Neural cell (in vitro differentiated cells): ENCODE measurements around the gene RAF1. TPM values are rescaled to one million over a fixed set of nuclear protein-coding genes. Genes with fewer than 3 reads are reported as not detected.

Source experiments
- H2AFZ ChIP-seq: fragments of 200-600, 300-800 bp; sonication (generic), shearing (Covaris generic); 2 replicates; pipeline ENCODE4 v1.6.0; 2014; ENCODE audit warnings: low read depth, mild to moderate bottlenecking, antibody characterized with exemption, low read length, moderate library complexity
- H3F3A ChIP-seq: fragments of 200-600 bp; shearing (Covaris generic); 2 replicates; pipeline ENCODE4 v1.6.1; 2016; ENCODE audit warnings: mild to moderate bottlenecking, moderate library complexity, mixed read lengths, antibody characterized with exemption, low read length; ENCODE audit not compliant: insufficient read depth, poor library complexity, severe bottlenecking
- H3K27ac ChIP-seq: fragments of 200-600, 300-800 bp; sonication (generic), shearing (Covaris generic); 2 replicates; pipeline ENCODE4 v1.5.1; 2014; ENCODE audit warnings: mild to moderate bottlenecking, low read length, moderate library complexity
- H3K27me3 ChIP-seq: fragments of 300-800, 200-600 bp; sonication (generic), shearing (Covaris generic); 2 replicates; pipeline ENCODE4 v1.6.0; 2014; ENCODE audit warnings: mild to moderate bottlenecking, low read depth, low read length, moderate library complexity; ENCODE audit not compliant: insufficient read depth
- H3K36me3 ChIP-seq: fragments of 300-800, 200-600 bp; sonication (generic), shearing (Covaris generic); 2 replicates; pipeline ENCODE4 v1.5.1; 2014; ENCODE audit warnings: mild to moderate bottlenecking, antibody characterized with exemption, low read length, moderate library complexity; ENCODE audit not compliant: insufficient read depth
- H3K4me2 ChIP-seq: fragments of 300-800, 200-600 bp; sonication (generic), shearing (Covaris generic); 2 replicates; pipeline ENCODE4 v1.6.0; 2014; ENCODE audit warnings: mild to moderate bottlenecking, low read length
- H3K4me3 ChIP-seq: fragments of 300-800, 200-600 bp; sonication (generic), shearing (Covaris generic); 2 replicates; pipeline ENCODE4 v1.5.1; 2014; ENCODE audit warnings: mild to moderate bottlenecking, low read length, moderate library complexity
- H3K79me2 ChIP-seq: fragments of 200-600 bp; shearing (Covaris generic); replicated peaks from 2 replicates; pipeline ENCODE4 v1.6.0; 2014; ENCODE audit warnings: mild to moderate bottlenecking, low read length, moderate library complexity; ENCODE audit not compliant: insufficient read depth
- H3K9ac ChIP-seq: fragments of 300-800, 200-600 bp; sonication (generic), shearing (Covaris generic); 2 replicates; pipeline ENCODE4 v1.6.1; 2016; ENCODE audit warnings: mild to moderate bottlenecking, low read length, mixed read lengths
- H3K9me2 ChIP-seq: fragments of 200-600 bp; shearing (Covaris generic); 2 replicates; pipeline ENCODE4 v1.6.1; 2016; ENCODE audit warnings: mild to moderate bottlenecking, low read length, mixed read lengths; ENCODE audit not compliant: insufficient read depth
- H3K9me3 ChIP-seq: fragments of 200-600, 300-800 bp; sonication (generic), shearing (Covaris generic); 2 replicates; pipeline ENCODE4 v1.6.1; 2016; ENCODE audit warnings: mild to moderate bottlenecking, mixed run types, low read length, moderate library complexity, mixed read lengths
- H4K20me1 ChIP-seq: fragments of 200-600 bp; shearing (Covaris generic); 2 replicates; pipeline ENCODE4 v1.6.1; 2016; ENCODE audit warnings: mild to moderate bottlenecking, mixed run types; ENCODE audit not compliant: insufficient read depth
- EP300 ChIP-seq: fragments of 450-650 bp; conservative IDR thresholded peaks from 2 replicates; pipeline ENCODE4 v1.6.1; 2014; ENCODE audit warnings: antibody characterized with exemption, mild to moderate bottlenecking, moderate library complexity; ENCODE audit not compliant: poor library complexity, severe bottlenecking
- EZH2 ChIP-seq: fragments of 200-600, 300-800 bp; shearing (Covaris generic), sonication (generic); IDR thresholded peaks from 2 replicates; pipeline ENCODE4 v1.6.1; 2014; ENCODE audit warnings: antibody characterized with exemption, low read length, borderline replicate concordance, mild to moderate bottlenecking; ENCODE audit not compliant: insufficient read depth, poor library complexity, severe bottlenecking
- MXI1 ChIP-seq: fragments of 450-650 bp; conservative IDR thresholded peaks from 2 replicates; pipeline ENCODE4 v1.6.1; 2014; ENCODE audit warnings: antibody characterized with exemption, mild to moderate bottlenecking; ENCODE audit not compliant: poor library complexity, severe bottlenecking
- POLR2AphosphoS5 ChIP-seq: IDR thresholded peaks from 2 replicates; pipeline ENCODE4 v1.6.1; 2012
- RAD21 ChIP-seq: fragments of 450-650 bp; conservative IDR thresholded peaks from 2 replicates; pipeline ENCODE4 v1.6.1; 2014; ENCODE audit warnings: antibody characterized with exemption, mild to moderate bottlenecking, moderate library complexity
- SMC3 ChIP-seq: fragments of 450-650 bp; conservative IDR thresholded peaks from 2 replicates; pipeline ENCODE4 v1.6.1; 2014; ENCODE audit warnings: antibody characterized with exemption, mild to moderate bottlenecking, moderate library complexity; ENCODE audit not compliant: poor library complexity
- TAF1 ChIP-seq: IDR thresholded peaks from 2 replicates; pipeline ENCODE4 v1.6.1; 2012; ENCODE audit warnings: low read depth
- polyA plus RNA-seq: library from polyadenylated mRNA; depleted of rRNA; stranded (reverse); fragments of >200 nt; gene quantifications from 2 replicates; pipeline ENCODE4 v1.2.3, GENCODE V29; 2014
- TF ChIP-seq, protein P1 (sequence below): IDR thresholded peaks from 2 replicates; pipeline ENCODE4 v1.6.1; 2012; ENCODE audit warnings: borderline replicate concordance
- TF ChIP-seq, protein P2 (sequence below): fragments of 450-650 bp; IDR thresholded peaks from 2 replicates; pipeline ENCODE4 v1.5.1; 2014; ENCODE audit warnings: antibody characterized with exemption, mild to moderate bottlenecking, moderate library complexity; ENCODE audit not compliant: poor library complexity, severe bottlenecking

Gene RAF1
- polyA plus RNA-seq, 1 donor from 2014 or later, result 215 TPM

DNA sequence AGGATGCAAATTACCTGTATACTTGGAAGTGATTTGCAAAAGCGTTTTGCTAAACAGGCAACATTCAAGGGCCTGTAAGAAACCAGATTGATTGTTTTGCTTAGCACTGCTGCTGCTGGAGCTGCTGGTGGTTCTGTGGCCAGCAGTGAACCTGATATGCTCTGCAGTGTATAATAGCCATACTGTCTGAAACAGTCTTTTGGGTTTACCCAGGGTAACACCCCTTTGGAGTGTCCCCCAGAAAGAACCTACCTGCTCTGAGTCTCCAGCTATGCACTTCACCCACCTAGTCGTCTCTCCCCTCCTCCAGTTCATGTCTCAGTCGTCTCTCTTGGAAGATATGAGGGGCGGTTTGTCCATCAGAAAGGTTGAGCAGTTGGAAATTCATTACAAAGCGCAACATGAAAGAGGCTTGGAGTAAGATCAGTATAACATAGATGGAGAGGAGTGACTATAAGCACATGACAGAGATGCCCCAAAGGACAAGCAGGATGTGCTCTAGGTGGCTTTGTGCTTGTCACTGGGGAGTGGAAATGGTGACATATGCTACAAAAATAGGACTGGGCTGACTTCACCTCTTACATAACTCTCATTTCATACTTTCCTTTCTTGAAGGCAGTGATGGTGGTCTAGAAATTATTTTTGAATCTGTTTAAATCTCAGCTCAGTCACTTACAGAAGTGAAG is 103.3 kb downstream of the RAF1 start:
- Histone ChIP-seq H3K27me3 (no peaks in the 10 kb centered on the region), H3K9me3 (no peaks in the 10 kb centered on the region), H4K20me1 (no peaks in the 10 kb centered on the region), H3K36me3 (no peaks in the 10 kb centered on the region), H3K27ac (peak overlapping the region; percentile 86), H2AFZ (no peak overlapping the region), H3K9me2 (no peaks in the 10 kb centered on the region), H3F3A (no peaks in the 10 kb centered on the region), H3K9ac (peak overlapping the region; percentile 54), H3K79me2 (peaks cover 74% of the 10 kb centered on the region), H3K4me2 (no peak overlapping the region), H3K4me3 (peak overlapping the region; percentile 97)
- no peak for TF ChIP-seq POLR2AphosphoS5
- no peak for TF ChIP-seq SMC3
- no peak for TF ChIP-seq EZH2
- TF ChIP-seq MXI1, result no peak
- TF ChIP-seq, protein P1, sequence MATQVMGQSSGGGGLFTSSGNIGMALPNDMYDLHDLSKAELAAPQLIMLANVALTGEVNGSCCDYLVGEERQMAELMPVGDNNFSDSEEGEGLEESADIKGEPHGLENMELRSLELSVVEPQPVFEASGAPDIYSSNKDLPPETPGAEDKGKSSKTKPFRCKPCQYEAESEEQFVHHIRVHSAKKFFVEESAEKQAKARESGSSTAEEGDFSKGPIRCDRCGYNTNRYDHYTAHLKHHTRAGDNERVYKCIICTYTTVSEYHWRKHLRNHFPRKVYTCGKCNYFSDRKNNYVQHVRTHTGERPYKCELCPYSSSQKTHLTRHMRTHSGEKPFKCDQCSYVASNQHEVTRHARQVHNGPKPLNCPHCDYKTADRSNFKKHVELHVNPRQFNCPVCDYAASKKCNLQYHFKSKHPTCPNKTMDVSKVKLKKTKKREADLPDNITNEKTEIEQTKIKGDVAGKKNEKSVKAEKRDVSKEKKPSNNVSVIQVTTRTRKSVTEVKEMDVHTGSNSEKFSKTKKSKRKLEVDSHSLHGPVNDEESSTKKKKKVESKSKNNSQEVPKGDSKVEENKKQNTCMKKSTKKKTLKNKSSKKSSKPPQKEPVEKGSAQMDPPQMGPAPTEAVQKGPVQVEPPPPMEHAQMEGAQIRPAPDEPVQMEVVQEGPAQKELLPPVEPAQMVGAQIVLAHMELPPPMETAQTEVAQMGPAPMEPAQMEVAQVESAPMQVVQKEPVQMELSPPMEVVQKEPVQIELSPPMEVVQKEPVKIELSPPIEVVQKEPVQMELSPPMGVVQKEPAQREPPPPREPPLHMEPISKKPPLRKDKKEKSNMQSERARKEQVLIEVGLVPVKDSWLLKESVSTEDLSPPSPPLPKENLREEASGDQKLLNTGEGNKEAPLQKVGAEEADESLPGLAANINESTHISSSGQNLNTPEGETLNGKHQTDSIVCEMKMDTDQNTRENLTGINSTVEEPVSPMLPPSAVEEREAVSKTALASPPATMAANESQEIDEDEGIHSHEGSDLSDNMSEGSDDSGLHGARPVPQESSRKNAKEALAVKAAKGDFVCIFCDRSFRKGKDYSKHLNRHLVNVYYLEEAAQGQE, result no peak
- no peak for TF ChIP-seq RAD21
- TF ChIP-seq, protein P2, sequence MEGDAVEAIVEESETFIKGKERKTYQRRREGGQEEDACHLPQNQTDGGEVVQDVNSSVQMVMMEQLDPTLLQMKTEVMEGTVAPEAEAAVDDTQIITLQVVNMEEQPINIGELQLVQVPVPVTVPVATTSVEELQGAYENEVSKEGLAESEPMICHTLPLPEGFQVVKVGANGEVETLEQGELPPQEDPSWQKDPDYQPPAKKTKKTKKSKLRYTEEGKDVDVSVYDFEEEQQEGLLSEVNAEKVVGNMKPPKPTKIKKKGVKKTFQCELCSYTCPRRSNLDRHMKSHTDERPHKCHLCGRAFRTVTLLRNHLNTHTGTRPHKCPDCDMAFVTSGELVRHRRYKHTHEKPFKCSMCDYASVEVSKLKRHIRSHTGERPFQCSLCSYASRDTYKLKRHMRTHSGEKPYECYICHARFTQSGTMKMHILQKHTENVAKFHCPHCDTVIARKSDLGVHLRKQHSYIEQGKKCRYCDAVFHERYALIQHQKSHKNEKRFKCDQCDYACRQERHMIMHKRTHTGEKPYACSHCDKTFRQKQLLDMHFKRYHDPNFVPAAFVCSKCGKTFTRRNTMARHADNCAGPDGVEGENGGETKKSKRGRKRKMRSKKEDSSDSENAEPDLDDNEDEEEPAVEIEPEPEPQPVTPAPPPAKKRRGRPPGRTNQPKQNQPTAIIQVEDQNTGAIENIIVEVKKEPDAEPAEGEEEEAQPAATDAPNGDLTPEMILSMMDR, result no peak
- TF ChIP-seq TAF1, result no peak
- TF ChIP-seq EP300, result no peak

DNA sequence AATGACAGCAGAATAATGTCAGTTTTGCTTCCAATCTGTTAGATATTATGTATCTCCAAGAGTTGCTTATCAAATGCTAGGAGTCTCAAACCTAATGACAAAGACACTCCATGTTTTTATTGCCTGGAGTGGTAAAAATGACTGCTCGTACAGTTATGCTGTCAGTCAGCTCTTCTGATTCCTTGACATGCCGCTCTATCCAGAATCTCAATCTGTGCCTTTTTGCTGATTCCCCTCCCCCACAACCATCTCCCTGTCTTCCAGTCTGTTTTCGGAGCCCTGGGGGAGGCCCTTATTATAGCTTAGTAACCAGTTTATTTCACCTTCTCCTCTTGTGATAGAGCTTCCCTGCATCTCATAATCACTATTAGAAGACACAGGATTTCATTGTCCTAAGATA is 104.4 kb downstream of the RAF1 start:
- Histone ChIP-seq H3K79me2 (peaks cover 63% of the 10 kb centered on the region), H2AFZ (no peak overlapping the region), H3F3A (no peaks in the 10 kb centered on the region), H3K36me3 (no peaks in the 10 kb centered on the region), H4K20me1 (no peaks in the 10 kb centered on the region), H3K4me3 (peak overlapping the region; percentile 97), H3K27ac (peak overlapping the region; percentile 86), H3K9me2 (no peaks in the 10 kb centered on the region), H3K9ac (peak overlapping the region; percentile 54), H3K9me3 (no peaks in the 10 kb centered on the region), H3K27me3 (no peaks in the 10 kb centered on the region), H3K4me2 (peak overlapping the region; percentile 81)
- TF ChIP-seq, protein P1, result peak; percentile 11
- TF ChIP-seq EP300 (peak; percentile 75), RAD21 (peak; percentile 23), MXI1 (no peak), EZH2 (no peak), TAF1 (no peak), SMC3 (peak; percentile 35), POLR2AphosphoS5 (peak; percentile 49)
- TF ChIP-seq, protein P2, result no peak
